Stimulated activated CD4-positive, alpha-beta T cell treated with anti-CD3 and anti-CD28 coated beads, TNF-alpha, amount 100 ng/mL, for 4 hours (primary cell): ENCODE measurements around the gene ADARB2.

ENCODE experiments used
- DNase-seq, 3 experiments: peaks; one replicate each; pipeline ENCODE4 v3.0.0-alpha.2; 2020; ENCODE audit warnings: low read depth in 3 of 3

Gene ADARB2

DNA sequence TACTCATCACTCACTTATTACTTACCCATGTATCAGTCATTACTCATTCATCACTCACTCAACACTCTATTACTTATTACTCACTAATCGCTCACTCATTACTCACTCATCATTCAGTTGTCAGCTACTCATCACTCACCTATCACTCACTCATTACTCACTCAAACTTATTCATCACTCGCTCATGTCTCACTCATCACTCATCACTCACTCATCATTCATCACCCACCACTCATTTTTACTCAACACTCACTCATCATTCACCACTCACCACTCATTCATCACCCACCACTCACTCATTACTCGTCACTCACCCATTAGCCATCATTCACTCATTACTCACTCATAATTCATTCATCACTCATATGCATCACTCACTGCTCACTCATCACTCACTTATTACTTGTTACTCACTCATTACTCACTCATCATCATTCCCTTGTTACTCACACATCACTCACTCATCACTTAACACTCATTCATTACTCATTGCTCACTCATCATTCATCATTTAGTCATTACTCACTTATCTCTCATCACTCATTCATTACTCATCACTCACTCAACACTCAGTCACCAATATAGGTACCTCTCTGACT lies 237.9 kb downstream of the ADARB2 start:
- DNase-seq: no peak

DNA sequence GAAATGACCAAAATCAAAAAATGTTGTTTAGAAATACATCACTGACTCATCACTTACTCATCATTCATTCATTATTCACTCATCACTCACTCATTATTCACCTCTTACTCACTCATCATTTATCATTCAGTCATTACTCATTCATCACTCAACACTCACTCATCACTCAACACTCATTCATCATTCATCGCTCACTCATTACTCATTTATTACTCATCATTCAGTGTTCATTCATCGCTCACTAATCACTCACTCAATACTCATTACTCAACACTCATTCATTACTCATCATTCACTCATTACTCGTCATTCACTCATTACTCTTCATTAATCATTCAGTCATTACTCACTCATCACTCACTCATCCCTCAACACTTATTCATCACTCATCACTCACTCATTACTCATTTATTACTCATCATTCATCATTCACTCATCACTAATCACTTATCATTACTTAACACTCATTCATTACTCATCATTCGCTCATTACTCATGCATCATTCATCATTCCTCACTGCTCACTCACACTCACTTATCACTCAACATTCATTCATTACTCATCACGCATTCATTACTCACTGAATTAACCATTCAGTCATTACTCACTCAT lies 238.5 kb downstream of the ADARB2 start:
- no peak for DNase-seq

DNA sequence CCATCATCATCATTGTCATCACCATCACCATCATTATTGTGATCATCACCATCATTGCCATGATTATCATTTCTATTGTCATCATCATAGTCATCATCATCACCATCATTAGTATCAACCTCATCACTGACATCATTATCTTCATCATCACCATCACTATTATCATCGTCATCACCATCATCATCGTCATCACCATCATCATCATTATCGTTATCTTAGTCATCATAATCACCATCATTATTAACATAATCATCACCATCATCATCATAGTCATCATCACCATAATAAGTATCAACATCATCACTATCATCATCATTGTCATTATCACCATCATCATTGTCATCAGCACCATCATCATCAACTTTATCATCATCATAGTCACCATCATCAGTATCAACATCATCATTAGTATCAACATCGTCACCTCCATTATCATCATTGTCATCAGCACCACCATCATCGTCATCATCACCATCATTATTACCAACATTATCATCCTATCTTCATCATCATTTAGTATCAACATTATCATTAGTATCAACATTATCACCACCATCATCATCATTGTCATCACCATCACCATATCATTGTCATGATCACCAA lies 241.3 kb downstream of the ADARB2 start:
- DNase-seq: no peak

DNA sequence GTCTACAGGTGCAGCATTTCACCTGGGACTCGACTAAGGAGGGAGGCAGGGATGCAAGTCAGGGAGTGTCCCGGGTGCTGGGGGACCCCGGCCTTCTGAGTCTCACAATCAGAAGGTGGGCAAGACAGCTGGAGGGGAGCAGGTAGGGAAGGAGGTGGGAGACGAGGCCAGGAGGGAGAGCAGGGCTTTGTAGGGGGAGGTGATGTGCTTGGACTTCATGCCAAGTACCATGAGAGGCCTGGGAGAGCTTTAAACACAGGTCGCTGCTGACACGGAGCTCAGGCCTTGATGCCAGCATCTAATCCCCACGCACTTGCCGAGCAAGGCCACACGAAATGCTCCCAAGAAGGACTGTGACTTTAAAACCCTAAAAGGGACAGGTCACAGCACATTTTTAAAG lies 244.7 kb downstream of the ADARB2 start:
- no peak for DNase-seq

DNA sequence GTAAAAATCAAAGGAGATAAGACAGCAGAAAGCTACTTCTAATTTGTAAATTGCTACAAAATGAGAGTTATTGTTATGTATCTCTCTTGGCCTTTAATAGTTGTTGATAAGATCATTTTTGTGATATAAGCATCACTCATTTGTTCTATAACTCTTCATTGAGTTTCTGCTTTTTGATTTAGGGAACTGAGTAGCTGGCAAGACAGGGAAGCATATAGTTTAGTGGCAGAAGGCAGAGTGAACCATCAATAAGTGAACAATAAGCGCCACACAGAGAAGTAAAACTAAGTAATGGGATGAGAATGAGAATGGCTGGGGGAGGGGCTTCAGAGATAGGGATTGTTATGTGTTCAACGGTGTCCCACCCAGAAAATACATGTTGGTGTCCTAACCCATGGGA lies 245.4 kb downstream of the ADARB2 start:
- DNase-seq: no peak

DNA sequence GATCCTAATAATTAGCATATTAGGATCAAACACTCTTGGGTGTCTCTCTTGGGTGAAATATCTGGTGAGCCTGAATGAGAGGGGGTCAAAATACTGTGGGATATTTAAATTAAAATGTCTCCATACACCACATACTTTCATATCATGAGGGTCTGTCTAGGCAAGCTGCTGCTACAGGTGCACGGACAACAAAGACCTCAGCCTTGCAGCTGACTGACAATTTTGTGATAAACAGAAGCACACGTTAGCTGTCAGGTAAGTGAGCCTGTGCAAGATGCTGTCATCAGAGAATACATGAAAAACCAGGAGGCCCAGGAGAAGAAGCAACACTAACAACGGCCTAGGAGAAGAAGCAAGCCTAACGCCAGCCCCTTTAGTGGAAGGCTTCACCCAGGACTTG lies 247.5 kb downstream of the ADARB2 start:
- no peak for DNase-seq

DNA sequence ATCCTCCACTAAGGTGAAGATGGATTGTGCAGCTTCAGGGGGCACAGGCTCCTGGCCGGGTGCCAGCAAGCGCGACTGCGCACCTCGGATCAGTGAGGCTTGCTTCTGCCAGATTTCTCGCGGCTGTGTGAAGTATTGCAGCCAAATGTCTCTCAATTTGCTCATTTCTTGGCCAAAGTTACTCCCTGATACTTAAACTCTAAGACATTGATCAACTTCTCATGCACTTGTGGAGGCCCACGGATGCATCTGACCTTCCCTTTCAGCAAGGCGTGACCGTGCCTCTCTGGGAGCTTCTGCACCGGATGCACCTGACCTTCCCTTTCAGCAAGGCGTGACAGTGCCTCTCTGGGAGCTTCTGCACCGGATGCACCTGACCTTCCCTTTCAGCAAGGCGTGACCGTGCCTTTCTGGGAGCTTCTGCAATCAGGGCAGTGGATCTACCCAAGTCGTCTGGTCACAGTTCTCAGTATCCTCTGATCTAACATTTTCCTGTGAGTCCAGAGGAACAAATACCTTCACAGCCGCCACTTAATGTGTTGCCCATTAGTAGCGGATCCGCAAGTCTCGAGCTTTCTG lies 248.3 kb downstream of the ADARB2 start:
- DNase-seq: no peak

DNA sequence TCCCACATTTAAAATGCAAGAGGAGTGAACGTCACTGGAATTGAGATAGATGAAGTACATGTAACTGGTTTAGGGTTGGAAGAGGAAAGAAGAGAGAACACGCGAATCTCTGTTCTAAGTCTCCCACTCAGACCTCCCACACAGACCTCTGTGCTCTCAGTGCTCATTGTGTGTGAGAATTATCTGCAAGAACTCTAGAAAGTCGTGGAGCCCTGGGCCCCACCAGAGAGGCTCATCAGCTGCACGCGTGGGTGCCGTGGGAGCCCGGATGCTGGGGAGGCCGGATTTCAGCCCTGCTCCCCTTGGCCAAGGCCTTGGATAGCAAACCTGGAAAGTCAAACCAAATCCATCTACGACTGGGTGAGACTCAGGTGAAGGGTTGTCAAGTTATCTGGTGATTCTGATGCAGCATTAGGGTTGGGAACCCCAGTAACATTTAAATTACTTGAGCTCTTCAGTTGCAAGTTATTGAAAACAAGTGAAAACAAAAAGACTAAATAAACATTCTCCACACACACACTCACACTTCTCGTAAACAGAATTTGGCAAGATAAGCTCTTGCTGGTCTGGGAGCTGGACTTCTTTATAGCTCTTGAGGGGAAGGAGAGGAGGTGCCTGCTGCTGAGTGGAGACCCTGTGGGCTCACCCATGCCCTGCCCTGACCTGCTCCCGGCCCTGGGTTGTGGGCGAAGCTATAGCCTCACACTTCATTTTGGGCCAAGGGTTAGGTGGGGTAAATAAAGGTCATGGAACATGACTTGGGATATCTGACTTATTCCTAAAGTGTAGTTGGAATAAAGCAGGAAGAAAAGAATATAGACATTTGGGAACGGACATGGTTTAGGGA lies 250.3 kb downstream of the ADARB2 start:
- no peak for DNase-seq

DNA sequence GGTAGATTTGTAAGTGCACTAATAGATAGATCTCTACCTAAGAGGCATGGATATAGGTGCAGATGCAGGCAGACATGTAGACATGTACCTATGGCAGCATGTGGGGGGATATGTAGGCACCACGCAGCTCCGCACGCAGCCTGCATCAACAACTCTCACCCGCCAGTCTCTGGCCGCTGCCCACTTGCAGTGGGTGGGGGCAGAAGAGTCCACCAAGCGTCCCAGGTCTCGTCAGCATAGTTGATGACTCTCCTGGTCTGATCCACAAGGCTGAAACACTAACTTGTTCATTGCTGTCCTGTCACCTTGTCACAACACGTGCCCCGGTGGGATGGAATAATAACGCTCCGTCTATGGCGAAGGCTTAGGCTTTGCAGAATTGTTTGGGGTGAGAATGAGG lies 252.0 kb downstream of the ADARB2 start:
- no peak for DNase-seq

DNA sequence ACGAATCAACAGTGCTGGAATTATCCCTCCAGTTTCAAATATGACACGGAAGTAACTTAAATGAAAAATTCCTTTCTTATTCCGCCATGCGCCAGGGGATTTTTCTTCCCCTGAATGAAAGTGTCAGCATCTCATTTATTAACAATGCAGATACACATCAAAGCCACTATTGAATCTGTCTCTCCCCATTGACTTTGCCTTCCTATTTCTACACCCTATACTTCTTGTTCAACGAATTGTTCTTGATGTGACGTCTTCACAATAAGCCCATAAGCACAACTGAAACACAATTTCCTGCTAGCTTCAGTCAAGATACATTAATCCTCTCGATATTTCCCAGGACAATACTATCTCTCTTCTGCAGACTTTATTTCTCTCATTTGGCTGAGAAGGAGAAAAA lies 253.5 kb downstream of the ADARB2 start:
- no peak for DNase-seq

DNA sequence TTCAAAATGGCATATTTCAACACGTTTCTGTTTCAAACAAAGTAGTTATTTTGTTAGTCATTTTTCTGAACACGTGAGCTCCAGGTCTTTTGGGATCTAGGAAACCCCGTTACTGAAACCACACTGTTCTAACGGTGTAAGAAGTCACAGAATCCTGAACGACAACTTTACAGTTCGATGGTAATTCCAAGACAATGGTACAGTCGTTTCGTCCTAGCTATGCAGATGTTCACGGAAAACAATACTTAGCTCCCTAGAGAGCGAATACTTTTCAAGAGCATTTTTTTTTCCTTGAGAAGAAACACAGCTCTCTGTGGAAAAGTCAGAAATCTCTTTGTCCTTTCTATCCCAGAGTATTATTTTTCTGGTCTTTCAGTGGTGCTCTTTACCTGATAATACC lies 254.1 kb downstream of the ADARB2 start:
- no peak for DNase-seq

DNA sequence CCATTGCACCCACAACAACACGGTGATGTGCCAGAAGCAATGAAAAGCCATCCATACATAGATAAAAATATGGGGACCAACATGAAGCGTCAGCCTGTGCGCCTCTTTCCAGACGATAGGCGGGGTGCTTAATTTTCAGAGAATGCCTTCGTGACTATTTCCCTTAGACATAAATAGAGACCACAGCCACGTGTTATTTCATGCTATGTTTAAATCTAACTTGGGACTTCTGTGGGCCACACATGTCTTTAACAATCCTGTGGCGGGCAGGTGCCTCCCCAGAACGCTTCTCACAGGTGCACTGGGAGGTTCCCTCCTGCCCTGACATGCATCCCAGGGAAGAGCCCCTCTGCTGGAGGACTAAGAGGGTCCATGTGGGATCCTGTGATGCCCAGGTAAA lies 259.7 kb downstream of the ADARB2 start:
- no peak for DNase-seq

DNA sequence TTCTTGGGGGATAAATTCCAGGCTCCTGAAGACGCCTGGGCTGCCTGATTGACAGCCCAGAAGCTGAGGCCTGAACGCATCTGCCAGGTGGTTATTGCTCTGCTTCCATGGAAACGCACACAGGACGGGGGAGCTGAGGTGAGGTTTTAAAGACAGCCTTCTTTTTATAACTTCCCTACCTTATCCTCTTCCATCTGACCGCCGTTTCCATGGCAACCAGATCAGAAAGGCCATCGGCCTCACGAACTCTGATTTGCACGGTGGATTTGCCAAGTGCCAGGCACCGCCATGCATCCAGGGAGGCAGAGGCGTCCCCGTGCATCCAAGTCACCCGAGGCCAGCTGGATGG lies 260.9 kb downstream of the ADARB2 start:
- no peak for DNase-seq

DNA sequence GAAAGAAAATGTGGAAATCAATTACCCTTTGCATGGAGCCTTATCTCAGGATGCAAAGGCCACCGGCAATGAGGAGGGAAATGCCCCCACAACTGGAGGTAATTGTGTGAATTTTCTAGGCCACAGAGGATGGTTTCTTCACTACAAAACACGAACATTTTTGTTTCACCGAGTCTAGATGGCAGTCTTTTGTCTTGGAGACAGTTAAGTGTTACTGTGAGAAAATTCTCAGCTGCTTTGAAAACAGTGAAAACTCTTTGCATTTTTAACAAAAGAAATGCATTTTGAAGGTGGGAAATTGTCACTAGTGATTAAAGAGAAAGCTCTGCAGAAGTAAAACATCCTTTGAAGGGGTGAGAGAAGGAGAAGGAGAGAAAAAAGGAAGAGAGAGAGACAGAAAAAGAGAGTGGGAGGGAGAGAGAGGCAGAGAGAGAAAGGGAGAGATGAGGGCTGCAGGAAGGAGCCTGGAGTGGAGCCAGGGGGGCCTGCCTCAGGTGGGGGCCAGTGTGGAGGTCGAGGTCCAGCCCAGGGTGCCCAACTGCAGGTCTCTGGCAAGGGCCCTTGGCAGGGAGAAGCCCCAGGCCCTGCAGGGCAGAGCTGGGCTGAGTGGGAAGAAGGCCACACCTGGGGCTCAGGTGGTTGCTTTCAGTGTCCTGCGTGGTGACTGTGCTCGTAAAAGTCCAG lies 261.4 kb downstream of the ADARB2 start:
- no peak for DNase-seq

DNA sequence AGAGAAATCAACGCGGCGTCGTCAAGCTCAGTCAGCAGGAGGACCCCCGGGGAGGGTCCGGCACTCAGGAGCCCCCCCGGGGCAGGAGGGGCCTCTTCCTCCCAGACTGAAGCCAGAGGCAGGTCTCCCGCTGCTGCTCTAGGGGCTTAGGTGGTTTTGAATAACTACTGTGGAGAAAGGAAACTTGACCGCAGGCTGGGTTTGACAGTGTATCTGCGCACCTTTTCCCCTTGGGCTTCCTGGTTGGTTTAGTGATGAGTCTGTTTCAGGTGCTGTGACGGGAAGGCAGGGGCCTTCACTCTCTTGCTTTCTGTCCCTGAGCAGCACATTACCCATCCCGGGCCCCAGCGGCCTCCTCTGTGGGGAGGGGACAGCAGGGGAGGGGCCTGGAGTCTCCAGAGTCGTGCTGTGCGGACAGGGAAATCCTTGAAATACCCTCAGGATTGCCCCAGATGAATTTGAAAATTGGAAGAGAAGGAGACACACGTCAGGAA lies 262.2 kb downstream of the ADARB2 start:
- no peak for DNase-seq

DNA sequence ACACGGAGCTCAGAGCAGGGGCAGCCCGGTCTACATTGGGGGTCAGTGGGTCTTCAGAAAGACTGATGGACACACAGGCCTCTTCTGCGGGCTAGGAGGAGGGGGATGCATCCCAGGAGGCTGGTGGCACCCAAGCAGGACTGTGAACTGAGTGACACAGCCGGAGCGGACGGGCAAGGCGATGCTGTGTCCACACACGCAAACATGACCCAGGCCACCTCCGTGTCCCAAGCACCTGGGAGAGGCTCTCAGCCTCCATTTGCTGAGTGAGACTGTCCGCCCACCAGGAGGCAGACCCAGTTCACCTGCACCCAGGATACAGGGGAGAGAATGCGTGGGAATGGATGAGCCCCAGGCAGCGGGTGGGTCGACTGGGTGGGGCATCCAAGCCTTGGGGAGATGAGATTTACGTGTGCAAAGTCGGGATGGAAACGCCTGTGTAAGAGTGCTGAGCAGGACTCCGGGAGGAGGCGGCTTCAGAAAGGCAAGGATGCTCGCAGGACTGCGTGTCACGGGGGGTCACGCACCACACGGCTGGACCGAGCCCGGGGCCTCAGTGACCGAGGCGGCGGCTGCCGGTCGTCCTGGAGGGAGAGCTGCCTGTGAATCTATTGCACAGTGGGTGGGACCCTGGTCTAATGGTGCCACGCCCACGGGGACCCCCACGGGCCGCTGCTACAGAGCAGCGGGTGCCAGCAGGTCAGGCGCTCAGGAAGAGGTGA lies 262.8 kb downstream of the ADARB2 start:
- DNase-seq: no peak

DNA sequence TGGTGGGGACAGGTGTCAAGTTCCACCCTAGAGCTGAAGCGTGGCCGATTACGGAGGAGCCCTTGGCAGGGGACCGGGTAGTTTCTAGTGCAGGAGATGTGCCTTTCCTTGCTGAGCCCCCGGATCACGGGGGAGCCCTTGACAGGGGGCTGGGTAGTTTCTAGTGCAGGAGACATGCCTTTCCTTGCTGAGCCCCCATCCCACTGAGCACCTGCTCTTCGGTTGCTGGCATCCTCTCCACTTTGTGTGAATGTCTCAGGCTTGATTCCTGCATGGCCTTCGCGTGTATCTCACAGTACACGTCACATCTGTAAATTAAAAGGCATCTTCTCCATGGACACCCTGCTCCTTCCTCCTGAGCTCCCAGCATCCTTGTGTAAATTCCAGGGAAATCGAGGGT lies 263.5 kb downstream of the ADARB2 start:
- DNase-seq: no peak

DNA sequence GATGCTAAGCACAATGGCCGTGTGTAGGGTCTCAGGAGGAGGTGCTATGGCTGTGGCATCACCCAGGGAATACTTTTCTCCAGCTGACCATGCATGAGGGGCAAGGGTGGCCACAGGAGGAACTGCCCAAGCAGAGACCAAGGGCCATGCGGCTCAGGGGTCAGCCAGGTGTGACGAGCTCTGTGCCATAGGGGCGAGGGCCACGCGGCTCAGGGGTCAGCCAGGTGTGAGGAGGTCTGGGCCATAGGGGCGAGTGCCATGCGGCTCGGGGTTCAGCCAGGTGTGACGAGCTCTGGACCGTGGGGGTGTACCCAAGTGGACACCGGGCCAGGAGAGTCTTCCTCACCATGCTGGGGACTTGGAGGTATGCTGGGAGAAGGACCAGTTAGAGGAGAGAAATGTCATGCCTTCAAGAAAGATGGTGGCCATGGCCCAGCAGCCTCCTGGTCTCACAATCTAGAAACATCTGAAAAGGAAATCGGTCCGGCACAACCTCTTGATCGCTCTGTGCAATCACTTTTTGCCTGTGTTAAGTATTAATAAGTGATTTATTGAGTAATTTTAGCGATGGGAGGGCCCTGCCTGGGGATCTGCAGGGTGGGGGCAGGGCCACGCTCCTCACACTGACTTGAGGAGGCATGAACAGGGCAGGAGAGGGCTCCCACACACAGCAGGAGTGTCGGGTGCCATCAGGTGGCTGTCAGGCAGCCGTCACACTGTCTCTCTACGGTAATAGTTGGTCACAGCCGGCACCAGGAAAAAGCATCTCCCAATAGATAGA lies 265.0 kb downstream of the ADARB2 start:
- no peak for DNase-seq

DNA sequence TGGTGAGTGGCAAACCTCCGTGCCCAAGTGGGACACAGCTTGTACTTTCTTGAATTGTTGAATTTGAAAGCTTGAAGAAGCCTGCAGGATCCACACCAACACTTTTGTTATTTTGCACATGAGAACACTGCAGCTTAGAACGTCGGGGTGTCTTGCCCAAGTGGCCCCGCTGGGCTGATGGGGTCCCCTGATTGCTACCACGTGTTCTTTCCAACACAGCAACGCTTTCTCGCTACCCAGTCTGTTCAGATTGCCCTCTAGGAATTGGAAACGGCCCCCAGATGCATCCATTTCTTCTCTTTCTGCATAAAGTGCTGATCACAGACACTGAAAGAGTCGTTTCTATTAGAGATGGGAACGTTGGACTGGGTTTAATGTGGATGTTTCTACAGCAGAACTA lies 268.5 kb downstream of the ADARB2 start:
- DNase-seq: no peak

DNA sequence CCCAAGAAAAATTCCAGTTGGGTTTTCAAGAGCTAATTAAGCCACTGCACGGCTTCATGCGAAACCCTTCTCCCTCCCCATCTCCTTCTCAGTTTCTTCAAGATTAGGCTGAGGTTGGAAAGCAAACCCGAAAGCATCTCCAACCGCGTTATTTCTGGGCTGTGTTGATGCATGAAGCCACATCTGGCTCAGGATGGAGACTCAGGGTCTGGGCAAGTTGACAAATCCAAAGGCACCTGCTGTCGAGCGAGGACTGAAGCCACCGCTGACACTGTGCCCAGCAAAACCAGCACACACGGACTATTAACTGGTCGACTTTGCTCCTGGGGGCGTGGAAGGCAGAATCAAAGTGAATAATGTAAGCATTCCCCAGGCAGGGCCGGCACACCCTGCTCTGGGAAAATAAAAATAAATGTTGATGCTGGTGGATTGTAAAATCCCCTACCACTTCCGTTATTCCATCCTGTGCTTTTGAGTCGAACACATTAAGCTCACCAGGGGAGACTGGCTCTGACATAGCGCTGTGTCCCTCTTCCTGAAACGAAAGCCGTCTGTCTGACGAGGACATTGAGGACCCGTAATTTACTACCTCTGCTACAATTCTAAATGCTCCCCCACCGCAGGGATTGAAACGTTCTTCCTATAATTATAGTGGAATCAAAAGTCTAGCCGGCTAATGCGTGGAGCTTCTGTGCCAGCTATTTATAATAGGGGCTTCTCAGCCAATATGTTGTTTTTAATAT lies 269.8 kb downstream of the ADARB2 start:
- DNase-seq: no peak
